GM19468 (cell line): Measurements from ENCODE around the gene DNAH14.
"Not testable (repeated sequence)": the region's sequence is repeated elsewhere in the genome, so short reads cannot be mapped to it uniquely, and the experiment has no call there.

Experiments used
- ATAC-seq: cut with Tn5 transposase; IDR thresholded peaks from one replicate; pipeline ENCODE4 v1.9.1; 2021; ENCODE audit warnings: mild to moderate bottlenecking, moderate library complexity, moderate number of reproducible peaks; ENCODE audit not compliant: unreplicated experiment; ENCODE audit errors: extremely low read depth

DNAH14 gene

GRCh38 chr1:225230483-225230882 lies 301.0 kb downstream of the DNAH14 start:
- ATAC-seq: no peak

- not testable (repeated sequence) for ATAC-seq
These were observed 303.5 kb downstream of the DNAH14 start for GRCh38 chr1:225232930-225233329.

- no peak for ATAC-seq
These were observed 313.1 kb downstream of the DNAH14 start for GRCh38 chr1:225242611-225243010.

GRCh38 chr1:225250432-225250831 lies 321.0 kb downstream of the DNAH14 start:
- peak; percentile 91 for ATAC-seq

- ATAC-seq: no peak
These were observed 323.7 kb downstream of the DNAH14 start for GRCh38 chr1:225253173-225253572.

- ATAC-seq: no peak
These were observed 324.3 kb downstream of the DNAH14 start for GRCh38 chr1:225253784-225254183.

GRCh38 chr1:225254676-225255075 lies 325.2 kb downstream of the DNAH14 start:
- no peak for ATAC-seq

- ATAC-seq: no peak
These were observed 327.6 kb downstream of the DNAH14 start for GRCh38 chr1:225257081-225257480.

- no peak for ATAC-seq
These were observed 329.3 kb downstream of the DNAH14 start for GRCh38 chr1:225258811-225259210.

- ATAC-seq: no peak
These were observed 330.1 kb downstream of the DNAH14 start for GRCh38 chr1:225259542-225259941.

- no peak for ATAC-seq
These were observed 330.8 kb downstream of the DNAH14 start for GRCh38 chr1:225260319-225260718.

- no peak for ATAC-seq
These were observed 348.0 kb downstream of the DNAH14 start for GRCh38 chr1:225277445-225277844.

- no peak for ATAC-seq
These were observed 351.1 kb downstream of the DNAH14 start for GRCh38 chr1:225280563-225280962.

- no peak for ATAC-seq
These were observed 360.8 kb downstream of the DNAH14 start for GRCh38 chr1:225290244-225290643.

- no peak for ATAC-seq
These were observed 370.1 kb downstream of the DNAH14 start for GRCh38 chr1:225299624-225300023.

GRCh38 chr1:225300381-225300780 lies 370.9 kb downstream of the DNAH14 start:
- ATAC-seq: no peak

- no peak for ATAC-seq
These were observed 375.5 kb downstream of the DNAH14 start for GRCh38 chr1:225304996-225305395.

GRCh38 chr1:225310544-225310943 lies 381.1 kb downstream of the DNAH14 start:
- not testable (repeated sequence) for ATAC-seq

GRCh38 chr1:225318706-225319575 lies 389.5 kb downstream of the DNAH14 start:
- peak; percentile 79 for ATAC-seq

- no peak for ATAC-seq
These were observed 390.4 kb downstream of the DNAH14 start for GRCh38 chr1:225319871-225320270.

- no peak for ATAC-seq
These were observed 392.3 kb downstream of the DNAH14 start for GRCh38 chr1:225321784-225322183.

- no peak for ATAC-seq
These were observed 399.6 kb downstream of the DNAH14 start for GRCh38 chr1:225329041-225329440.
